ENCODE results near the gene PEX14. TPM values are rescaled to one million over a fixed set of nuclear protein-coding genes. Genes with fewer than 3 reads are reported as not detected.

Gene PEX14
- total and polyA plus RNA-seq, 2 experiments from 2014 or later, result 17.6 to 19.6 TPM

GRCh38 chr1:10437052-10437451 is 37.7 kb upstream of the PEX14 start:
- no peak overlapping the region for H2AFZ ChIP-seq
- DNase-seq (ENCODE audit: low spot score), result no peak
- H4K20me1 ChIP-seq (replicated peaks; ENCODE audit: insufficient read depth), result no peaks in the 10 kb centered on the region; the same call in 1 of the 2 replicates
- Mint-ChIP-seq H3K27me3 (ENCODE audit: insufficient read depth, low read depth, poor library complexity) (peaks cover 3% of the 10 kb centered on the region), H3K27ac (no peak overlapping the region), H3K36me3 (ENCODE audit: low read depth) (peaks cover 4% of the 10 kb centered on the region; the same call in 2 of the 3 replicates), H3K9me3 (no peaks in the 10 kb centered on the region), H3K4me3 (no peak overlapping the region), H3K4me1 (no peaks in the 10 kb centered on the region)
- H3K4me3 ChIP-seq, result no peak overlapping the region
- H3K36me3 ChIP-seq (ENCODE audit: insufficient read depth), result no peaks in the 10 kb centered on the region
- no peaks in the 10 kb centered on the region; the same call in 1 of the 2 replicates for H3K79me2 ChIP-seq (replicated peaks; ENCODE audit: insufficient read depth)
- peak overlapping the region; percentile 72 for H3K27ac ChIP-seq (ENCODE audit: low read depth)
- no peak for TF ChIP-seq ZNF331 (CRISPR knock-in tag; IDR thresholded peaks at IDR 0.05; ENCODE audit: low read depth)
- no peak for TF ChIP-seq NANOG (IDR thresholded peaks at IDR 0.05; ENCODE audit: borderline replicate concordance)
- TF ChIP-seq POLR2AphosphoS5 (IDR thresholded peaks at IDR 0.05; ENCODE audit: low read depth), result no peak
- no peak for TF ChIP-seq EZH2 (IDR thresholded peaks at IDR 0.05; ENCODE audit: low read depth, unreplicated experiment)
- no peak for TF ChIP-seq STAT1 (IDR thresholded peaks at IDR 0.05; ENCODE audit: unreplicated experiment)
- no peak for TF ChIP-seq CTCF (conservative IDR thresholded peaks at IDR 0.05; ENCODE audit: low read depth in 2 of 2)
- TF ChIP-seq CREB1 (CRISPR knock-in tag; IDR thresholded peaks at IDR 0.05; ENCODE audit: low read depth), result no peak
- no peak for TF ChIP-seq JUNB (IDR thresholded peaks at IDR 0.05; ENCODE audit: unreplicated experiment)
- no peak for TF ChIP-seq REST (IDR thresholded peaks at IDR 0.05; ENCODE audit: unreplicated experiment)
- no peak for TF ChIP-seq ETS1 (IDR thresholded peaks at IDR 0.05)
- TF ChIP-seq ZNF114 (CRISPR knock-in tag; IDR thresholded peaks at IDR 0.05), result no peak
- TF ChIP-seq ZNF462 (CRISPR knock-in tag; IDR thresholded peaks at IDR 0.05), result no peak
- H3K4me2 ChIP-seq, result no peak overlapping the region
- no peaks in the 10 kb centered on the region for H3K27me3 ChIP-seq (ENCODE audit: insufficient read depth)
- ATAC-seq, result no peak
- no peaks in the 10 kb centered on the region for H3K9me2 ChIP-seq (ENCODE audit: insufficient read depth)
- H3F3A ChIP-seq (replicated peaks; ENCODE audit: low read depth), result no peaks in the 10 kb centered on the region
- no peaks in the 10 kb centered on the region for H3K4me1 ChIP-seq (ENCODE audit: insufficient read depth)

Measured in GM23338 (cell line).